Testis (tissue), 2 donors: ENCODE results near the gene ATG7.

Experiments
- CTCF ChIP-seq, 3 experiments: fragments of 450-650 bp in 2 of 3; fragments of 200-600 bp in 1 of 3; sonication (generic) in 1 of 3; IDR thresholded peaks; one replicate each; pipeline ENCODE4 v1.5.1; 2016 to 2019; ENCODE audit warnings: antibody characterized with exemption in 3 of 3, mild to moderate bottlenecking in 2 of 3, moderate library complexity in 1 of 3
- POLR2A ChIP-seq: fragments of 450-650 bp; IDR thresholded peaks from one replicate; pipeline ENCODE4 v1.6.1; 2017; ENCODE audit warnings: antibody characterized with exemption, mild to moderate bottlenecking, moderate library complexity

- no peak for TF ChIP-seq CTCF (IDR thresholded peaks at IDR 0.05)
- TF ChIP-seq POLR2A, result no peak
These were observed 287.8 kb downstream of the ATG7 start for GRCh38 chr3:11559816-11560633.
